Activated CD8-positive, alpha-beta memory T cell treated with anti-CD3 and anti-CD28 coated beads, Interleukin-2, amount 50 U/mL, for 1 hour (primary cell): Measurements from ENCODE around the gene TOP2A.
"Not testable (repeated sequence)": the region's sequence is repeated elsewhere in the genome, so short reads cannot be mapped to it uniquely, and the experiment has no call there.

ENCODE experiments used
- DNase-seq: peaks from one replicate; pipeline ENCODE4 v3.0.0-alpha.2; 2020; ENCODE audit errors: extremely low read depth

Gene TOP2A

DNA sequence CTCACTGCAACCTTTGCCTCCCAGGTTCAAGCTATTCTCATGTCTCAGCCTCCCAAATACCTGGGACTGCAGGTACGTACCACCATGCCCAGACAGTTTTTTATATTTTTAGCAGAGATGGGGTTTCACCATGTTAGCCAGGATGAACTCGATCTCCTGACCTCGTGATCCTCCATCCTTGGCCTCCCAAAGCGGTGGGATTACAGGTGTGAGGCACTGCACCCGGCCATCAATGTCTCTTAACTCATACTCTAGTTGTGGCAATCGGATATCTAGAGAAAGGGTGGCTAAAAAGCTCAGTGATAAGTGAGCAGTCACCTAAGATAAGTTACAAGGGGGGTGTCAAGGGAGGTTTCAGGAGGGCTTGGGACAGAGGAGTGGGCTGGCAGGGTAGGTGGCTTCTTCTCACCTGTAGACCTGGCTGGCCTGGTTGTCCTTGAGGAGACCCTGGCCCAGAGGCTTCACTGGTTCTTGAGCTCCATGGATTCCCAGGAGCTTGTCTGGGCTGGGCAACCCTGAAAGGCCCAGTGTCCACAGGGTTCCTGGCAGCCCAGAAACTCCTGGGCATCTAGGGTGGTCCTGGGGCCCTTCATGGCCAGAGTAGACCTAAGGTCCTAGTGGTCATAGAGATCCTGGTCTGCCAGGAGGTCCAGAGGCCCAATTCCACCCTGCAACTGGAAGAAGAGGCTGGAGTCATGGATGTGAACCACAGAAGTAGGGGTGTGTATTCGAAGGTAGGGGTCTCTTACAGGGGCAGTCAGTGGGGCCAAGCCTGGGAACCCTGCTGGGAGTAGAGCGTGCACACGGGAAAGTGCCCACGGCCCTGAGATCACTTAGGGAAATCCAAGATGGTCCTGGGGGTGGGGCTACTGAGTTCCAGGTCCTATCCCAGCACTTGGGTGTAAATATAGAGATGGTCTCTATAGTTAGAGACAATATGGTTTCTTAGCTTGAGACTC lies 12.9 kb upstream of the TOP2A start:
- DNase-seq: no peak

DNA sequence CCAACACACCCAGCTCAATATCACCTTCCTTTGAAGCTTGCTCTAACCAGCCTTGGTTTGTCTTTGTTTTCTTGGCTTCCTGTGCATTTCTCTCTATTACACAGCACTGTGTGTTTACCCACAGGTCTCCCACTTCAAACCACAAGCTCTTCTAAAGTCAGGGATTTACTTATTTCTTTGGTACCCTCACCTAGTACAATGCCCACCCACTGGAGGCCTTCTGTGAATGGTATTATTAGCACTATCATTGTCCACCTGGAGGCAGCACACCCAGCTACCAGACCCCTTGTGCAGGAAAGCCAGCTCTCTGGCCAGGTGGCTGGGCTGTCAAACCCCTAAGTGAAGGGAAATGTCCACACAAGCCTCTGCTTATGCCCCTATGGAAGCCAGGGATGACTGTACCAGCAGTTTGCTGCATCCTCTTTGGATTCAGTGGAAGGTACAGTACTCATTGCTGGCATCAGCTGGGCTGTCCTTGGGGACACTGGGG lies 9.4 kb upstream of the TOP2A start:
- DNase-seq: no peak

DNA sequence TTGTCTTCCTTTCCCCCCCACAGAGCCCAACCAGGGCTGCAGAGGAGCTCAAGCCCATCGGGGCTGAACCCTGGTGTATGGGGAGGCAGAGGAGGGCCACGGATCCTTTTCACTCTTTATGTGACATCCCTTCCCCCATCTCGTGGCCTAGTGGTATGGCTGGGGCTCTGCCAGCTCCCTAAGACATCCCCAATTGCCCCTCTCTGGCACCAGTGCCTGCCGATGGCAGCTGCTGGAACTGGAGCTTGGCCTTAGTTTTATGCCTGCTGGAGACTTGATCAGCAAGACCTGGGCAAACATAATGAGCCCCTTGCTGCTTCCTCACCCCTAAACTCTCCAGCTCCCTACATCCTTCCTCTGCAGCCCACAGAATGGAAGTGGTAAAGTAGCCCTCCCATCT lies 8.0 kb upstream of the TOP2A start:
- DNase-seq: no peak

DNA sequence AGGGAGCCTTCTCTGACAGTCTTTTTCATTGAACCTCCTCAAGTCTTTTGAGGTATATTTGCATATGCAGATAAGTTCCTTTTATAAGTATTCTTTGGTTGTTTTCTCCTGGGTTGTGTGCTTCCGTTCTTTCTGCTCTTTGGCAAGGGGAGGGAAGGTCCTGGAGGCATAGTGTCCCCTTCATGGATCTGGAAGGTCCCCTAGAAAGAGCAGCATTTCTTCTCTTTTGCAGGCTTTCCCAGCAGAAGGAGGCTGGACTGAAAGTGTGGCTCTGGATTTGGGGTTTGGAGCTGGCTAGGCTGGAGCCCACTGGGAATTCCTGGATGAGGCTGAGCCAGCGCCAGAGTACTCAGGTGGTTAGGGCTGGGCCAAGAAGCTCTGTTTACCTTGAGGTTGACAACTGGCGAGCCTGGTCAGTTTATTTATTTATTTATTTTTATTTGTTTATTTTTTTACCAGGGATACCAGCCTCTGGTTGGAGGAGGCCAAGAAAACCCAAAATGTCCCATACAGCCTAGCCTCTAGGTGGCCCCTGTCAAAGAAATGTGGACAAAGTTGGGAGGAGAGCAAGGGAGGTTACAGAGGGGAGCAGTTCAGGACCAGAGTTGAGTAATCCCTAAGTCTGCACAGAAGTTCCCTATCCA lies 5.4 kb upstream of the TOP2A start:
- DNase-seq: no peak

DNA sequence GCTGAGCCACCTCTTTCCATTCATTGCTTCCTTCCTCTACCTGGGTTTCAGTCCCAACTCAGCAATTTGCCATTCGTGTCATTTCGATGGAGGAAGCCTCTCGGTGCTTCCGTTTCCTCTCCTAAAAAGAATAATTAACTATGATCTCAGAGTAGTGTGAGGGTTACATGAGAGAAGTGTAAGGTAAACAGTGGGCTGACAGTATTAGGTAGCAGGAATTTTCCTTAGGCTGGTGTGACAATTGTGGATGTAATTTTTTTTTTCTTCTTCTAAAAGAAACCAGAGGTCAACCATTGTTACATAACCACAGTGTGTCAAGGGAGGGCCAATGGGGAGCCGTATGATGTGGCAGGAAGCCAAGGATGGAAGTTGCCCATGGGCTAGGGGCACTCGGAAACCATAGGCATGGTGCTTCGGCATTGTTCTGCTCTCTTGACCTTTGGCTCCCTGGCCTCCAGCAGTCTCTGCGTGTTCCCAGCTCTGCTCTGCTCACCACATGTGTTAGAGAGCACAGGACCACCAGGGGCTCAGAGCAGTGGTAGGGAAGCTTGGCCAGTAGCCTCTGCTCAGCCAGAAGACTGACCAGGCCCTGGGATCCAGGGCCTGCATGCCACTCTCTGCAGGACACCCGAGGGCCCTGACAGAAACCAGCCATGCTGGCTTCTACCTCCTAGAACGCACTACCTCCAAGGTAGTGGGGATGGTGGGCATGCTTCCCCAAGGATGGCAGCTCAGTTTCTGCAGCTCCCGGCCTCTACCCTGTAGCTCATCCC lies 2.0 kb upstream of the TOP2A start:
- no peak for DNase-seq

DNA sequence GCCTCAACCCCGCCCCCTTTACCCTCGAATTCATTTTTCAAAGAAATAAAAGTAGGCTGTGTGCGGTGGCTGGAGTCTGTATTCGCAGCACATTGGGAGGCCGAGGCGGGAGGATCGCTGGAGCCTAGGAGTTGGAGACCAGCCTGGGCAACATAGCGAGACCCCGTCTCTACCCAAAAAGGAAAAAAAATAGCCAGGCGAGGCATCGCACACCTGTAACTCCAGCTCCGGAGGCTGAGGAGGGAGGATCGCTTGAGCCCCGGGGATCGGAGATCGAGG lies 671 bp upstream of the TOP2A start:
- no peak for DNase-seq

DNA sequence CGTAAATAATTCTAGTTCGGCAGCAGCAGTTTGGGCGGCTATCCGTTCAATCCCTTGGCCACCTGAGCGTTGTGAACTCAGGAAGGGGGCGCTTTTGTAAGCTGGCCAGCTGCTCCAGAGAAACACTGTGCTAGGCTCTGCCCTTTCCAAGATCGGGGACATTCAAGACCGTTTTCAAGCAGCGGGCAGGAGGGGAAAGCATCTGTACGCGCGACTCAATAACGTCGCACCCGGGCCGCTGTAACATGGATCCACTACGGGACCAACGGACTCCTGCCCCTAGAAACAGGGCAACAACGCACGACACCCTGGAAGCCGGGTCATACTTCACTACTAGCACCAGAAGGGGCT lies 463 bp downstream of the TOP2A start:
- no peak for DNase-seq

DNA sequence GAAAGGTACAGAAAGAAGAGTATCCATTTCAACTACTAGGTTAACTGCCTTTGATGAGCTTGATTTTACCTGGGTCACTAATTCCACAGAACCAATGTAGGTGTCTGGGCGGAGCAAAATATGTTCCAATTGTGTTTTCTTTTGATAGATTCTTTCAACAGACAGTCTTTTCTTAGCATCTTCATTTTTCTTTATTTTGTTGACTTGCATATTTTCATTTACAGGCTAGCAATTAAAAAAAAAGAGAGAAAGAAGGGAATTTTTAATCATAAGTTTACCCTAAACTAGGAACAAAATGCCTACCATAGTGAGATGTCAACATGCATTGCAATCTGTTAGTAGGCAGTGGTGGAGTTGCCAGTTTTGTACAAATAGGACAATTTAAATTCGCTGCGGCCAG lies 1.0 kb downstream of the TOP2A start:
- no peak for DNase-seq

DNA sequence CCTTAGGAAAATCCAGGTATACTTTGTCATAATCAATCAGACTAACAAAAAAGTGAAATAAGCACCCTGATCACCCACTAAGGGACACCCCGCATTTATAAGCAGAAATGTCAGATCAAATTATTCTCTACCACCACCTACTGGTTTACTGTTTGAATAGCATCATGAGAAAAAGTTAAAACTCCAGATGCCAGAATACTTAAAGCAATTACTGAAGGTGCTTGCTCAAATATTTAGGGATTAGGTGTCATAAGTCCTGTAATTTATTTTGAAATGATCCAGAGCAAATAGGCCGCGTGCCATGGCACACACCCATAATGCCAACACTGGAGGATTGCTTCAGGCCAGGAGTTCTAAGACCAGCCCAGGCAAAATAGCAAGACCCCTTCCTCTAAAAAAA lies 2.3 kb downstream of the TOP2A start:
- DNase-seq: no peak

DNA sequence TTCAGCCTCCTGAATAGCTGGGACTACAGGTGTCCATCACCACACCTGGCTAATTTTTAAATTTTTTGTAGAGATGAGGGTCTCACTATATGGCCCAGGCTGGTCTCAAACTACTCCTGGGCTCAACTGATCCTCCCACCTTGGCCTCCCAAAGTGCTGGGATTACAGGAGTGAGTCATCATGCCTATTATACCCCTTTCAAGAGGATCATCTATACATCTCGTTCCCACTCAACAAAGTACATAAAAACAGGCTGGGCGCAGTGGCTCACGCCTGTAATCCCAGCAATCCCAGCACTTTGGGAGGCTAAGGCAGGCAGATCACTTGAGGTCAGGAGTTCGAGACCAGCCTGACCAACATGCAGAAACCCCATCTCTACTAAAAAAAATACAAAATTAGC lies 3.4 kb downstream of the TOP2A start:
- not testable (repeated sequence) for DNase-seq

DNA sequence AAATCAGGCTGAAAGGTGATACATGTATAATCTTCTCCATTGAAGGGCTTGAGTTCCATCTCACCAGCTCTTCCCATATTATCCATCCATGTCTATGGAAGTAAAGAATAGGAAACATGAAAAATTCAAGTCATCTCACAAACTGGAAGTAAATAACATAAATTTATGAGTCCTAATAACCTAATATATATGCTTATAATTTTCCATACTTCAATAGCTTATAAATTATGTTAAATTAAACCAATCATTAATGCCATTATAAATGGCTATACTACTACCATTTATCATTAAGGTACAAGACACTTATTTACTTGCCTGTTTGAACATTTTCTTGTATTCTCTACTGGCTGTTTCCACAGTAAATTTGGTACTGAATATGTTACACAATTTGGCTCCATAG lies 4.8 kb downstream of the TOP2A start:
- no peak for DNase-seq

DNA sequence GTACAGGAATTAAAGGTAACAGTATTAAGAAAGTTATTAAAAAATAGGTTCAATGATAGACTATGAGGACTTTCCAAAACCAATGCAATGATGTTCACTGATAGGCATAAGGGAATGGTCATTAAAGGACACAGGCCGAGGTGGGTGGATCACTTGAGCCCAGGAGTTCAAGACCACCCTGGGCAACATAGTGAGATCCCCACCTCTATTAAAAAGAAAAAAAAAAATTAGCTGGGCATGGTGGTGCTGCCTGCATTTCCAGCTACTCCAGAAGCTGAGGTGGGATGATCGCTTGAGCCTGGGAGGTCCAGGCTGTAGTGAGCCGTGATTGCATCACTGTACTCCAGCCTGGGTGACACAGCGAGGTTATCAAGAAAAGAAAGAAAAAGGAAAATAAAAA lies 5.9 kb downstream of the TOP2A start:
- no peak for DNase-seq

DNA sequence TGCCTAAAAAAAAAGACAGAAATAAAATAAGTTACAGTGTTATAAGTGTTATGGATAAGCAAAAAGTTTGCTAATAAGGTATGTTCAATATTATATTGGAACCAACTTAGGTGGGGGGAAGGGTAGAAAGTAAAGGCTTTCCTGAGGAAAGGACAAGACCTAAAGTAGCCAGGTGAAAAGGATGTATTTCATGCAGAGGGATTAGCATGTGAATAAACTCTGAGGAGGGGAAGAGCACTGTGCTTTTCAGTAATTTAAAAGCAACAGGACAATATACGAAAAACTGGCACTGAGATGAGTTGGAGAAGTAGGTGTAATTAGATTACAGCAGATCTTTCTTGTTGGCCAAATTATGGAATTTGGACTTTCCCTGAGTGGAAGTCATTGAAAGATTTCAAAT lies 7.6 kb downstream of the TOP2A start:
- no peak for DNase-seq

DNA sequence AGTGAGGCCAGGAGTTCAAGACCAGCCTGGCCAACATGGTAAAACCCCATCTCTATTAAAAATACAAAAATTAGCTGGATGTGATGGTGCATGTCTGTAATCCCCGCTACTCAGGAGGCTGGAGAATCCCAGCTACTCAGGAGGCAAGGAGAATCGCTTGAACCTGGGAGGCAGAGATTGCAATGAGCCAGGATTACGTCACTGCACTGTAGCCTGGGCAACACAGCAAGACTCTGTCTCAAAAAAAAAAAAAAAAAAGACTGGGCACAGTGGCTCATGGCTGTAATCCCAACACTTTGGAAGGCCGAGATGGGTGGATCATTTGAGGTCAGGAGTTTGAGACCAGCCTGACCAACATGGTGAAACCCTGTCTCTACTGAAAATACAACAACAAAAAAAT lies 8.2 kb downstream of the TOP2A start:
- not testable (repeated sequence) for DNase-seq

DNA sequence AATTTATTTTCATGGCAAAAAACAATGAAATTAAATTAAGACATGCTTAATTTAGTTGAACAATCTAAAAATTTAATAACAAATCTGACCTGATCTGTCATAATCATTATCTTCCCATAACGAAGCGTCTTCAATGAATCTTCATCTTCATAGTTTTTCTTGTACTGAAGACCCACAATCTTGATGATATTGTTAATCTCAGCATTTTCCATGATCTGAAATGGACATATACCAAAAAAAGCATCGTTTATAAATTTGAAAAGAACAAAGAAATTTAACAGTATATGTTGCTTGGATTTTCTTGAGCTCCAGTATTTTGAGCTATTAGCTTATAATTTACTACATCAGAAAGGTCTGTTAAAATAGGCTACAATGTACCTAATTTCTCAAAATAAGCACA lies 10.2 kb downstream of the TOP2A start:
- DNase-seq: no peak

DNA sequence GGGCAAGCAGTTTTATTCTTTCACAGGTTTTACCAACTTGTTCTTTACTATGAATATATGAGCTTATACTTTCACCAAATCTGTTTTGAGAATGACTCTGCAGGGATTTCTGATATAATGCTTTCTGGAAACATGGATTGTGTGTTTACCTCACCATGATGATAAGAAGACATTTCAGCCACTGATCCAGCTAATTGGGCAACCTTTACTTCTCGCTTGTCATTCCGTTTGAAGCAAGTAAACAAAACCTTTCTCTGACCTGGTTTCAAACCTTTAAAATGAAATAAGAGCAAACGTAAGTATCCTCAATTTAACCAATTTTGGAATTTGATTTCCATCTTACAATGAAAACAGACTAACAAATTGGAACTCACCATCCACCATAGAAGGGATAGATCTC lies 13.7 kb downstream of the TOP2A start:
- DNase-seq: no peak

DNA sequence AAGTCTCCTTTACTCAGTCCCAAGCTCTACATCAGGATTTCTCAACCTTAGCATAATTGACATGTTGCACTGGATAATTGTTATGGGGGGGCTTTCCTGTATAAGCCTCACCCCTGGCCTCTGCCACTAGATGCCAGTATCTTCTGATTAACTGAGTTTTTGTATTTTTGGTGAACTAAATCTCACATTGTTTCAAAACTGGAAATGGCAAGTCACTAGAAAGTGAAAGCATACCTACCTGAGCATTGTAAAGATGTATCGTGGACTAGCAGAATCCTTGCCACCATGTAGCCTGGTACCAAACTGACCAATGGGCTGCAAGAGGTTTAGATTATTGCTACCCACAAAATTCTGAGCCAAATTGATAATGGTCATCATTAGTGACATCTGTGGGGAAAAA lies 15.0 kb downstream of the TOP2A start:
- no peak for DNase-seq

DNA sequence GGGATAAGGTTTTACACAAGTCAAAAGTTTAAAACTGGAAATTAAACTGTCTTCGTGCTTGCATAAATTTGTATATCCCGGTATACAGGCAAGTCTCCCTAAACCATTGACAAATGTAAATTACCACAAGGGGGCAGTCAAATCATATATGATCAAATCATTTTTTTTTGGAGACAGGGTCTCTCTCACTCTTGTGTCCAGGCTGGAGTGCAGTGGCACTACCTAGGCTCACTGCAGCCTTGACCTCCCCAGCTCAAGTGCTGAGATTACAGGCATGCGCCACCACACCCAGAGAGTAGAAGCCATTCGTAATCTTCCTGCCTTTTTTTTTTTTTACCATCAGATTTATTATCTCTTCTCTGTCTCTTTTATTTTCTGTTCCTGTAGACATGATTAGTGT lies 18.5 kb downstream of the TOP2A start:
- no peak for DNase-seq

DNA sequence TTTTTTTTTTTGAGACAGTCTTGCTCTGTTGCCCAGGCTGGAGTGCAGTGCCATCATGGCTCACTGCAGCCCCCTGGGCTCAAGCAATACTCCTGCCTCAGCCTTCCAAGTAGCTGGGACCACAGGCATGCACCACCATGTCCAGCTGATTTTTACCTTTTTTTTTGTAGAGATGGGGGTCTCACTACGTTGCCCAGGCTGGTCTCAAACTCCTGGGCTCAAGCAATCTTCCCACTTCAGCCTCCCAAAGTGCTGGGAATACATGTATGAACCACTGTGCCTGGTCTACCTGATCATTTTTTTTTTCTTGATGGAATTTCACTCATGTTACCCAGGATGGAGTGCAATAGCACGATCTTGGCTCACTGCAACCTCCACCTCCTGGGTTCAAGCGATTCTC lies 31.1 kb downstream of the TOP2A start:
- DNase-seq: not testable (repeated sequence)

DNA sequence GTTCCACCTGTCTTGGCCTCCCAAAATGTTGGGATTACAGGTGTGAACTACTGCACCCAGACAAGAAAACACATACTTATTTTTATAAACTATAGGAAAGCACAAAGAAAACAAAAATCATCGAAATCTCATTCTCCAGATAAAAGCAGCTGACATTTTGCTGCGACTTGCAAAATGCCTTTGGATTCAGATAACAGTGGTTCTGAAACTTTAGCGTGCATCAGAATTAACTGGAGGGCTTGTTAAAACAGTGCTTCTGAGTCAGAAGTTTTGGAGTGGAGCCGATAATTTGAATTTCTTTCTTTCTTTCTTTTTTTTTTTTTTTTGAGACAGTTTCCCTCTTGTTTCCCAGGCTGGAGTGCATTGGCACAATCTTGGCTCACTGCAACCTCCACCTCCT lies 35.4 kb downstream of the TOP2A start:
- no peak for DNase-seq

DNA sequence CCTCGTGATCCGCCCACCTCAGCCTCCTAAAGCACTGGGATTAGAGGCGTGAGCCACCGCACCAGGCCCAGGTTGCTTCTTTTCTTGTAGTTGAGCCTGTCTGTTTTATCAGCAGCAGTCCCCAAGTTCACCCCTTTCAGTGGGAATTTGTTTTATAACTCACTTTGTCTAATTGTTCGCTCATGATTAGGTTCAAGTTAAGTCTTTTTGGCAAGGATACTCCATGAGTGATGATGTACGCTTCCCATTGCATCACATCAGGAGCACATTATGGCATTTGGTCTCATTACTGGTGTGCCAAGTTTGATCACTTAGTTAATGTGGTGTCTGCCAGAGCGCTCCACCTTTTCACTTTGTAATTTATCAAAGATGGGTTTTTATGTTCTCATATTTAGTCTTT lies 38.7 kb downstream of the TOP2A start:
- no peak for DNase-seq

DNA sequence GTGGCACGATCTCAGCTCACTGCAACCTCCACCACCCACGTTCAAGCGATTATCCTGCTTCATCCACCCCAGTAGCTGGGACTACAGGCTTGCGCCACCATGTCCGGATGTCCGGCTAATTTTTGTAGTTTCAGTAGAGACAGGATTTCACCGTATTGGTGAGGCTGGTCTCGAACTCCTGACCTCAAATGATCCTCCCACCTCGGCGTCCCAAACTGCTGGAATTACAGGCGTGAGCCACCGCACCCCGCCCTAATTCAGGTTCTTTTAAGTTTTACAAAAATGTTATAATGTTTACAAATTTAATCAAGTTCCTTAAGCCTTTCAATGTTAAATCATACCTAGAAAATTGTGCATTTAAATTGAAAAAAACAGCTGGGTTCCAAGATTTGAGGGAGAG lies 39.9 kb downstream of the TOP2A start:
- no peak for DNase-seq

DNA sequence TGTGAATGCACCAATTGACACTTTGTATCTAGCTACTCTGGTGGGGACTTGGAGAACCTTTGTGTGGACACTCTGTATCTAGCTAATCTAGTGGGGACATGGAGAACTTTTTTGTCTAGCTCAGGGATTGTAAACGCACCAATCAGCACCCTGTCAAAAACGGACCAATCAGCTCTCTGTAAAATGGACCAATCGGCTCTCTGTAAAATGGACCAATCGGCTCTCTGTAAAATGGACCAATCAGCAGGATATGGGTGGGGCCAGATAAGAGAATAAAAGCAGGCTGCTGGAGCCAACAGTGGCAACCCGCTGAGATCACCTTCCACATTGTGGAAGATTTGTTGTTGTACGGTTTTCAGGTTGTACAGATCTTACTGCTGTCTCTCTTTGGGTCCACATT lies 41.2 kb downstream of the TOP2A start:
- not testable (repeated sequence) for DNase-seq
